HEK293 (cell line): Measurements from ENCODE around the gene SLC5A10.

Source experiments
- CTCF ChIA-PET: fragments of 350-600 bp; formaldehyde crosslinking; extraction: SDS; loops from one replicate; lab custom pipeline; 2021; ENCODE audit warnings: antibody characterized with exemption; lab: Yijun Ruan, JAX
- POLR2A ChIA-PET: fragments of 300-600 bp; formaldehyde crosslinking; extraction: SDS; loops from one replicate; lab custom pipeline; 2020; ENCODE audit warnings: antibody characterized with exemption, inconsistent platforms; lab: Yijun Ruan, JAX
- H3K27ac ChIP-seq: fragments of 200-500 bp; sonication (Bioruptor generic); 2 replicates; pipeline ENCODE4 v1.5.1; 2014; ENCODE audit warnings: low read depth, low read length, control low read depth, inconsistent platforms; ENCODE audit errors: extremely low read depth
- H3K36me3 ChIP-seq, 2 experiments: fragments of 200-500 bp in 1 of 2; sonication (Bioruptor generic) in 1 of 2; 1 replicate in 1 of 2; 2 replicates in 1 of 2; pipeline ENCODE4 v1.5.1; 2014 to 2017; ENCODE audit warnings: inconsistent platforms in 2 of 2, low read length in 2 of 2; ENCODE audit not compliant: control insufficient read depth in 2 of 2, insufficient read depth in 1 of 2
- H3K4me1 ChIP-seq: fragments of 200-500 bp; sonication (Bioruptor generic); 2 replicates; pipeline ENCODE4 v1.5.1; 2014; ENCODE audit warnings: mild to moderate bottlenecking, low read length, inconsistent platforms; ENCODE audit not compliant: control insufficient read depth, insufficient read depth
- H3K4me3 ChIP-seq: 2 replicates; pipeline ENCODE4 v1.5.1; 2011; ENCODE audit warnings: low read depth, mild to moderate bottlenecking, control low read depth, low read length, moderate library complexity
- H3K9me3 ChIP-seq: fragments of 200-500 bp; sonication (Bioruptor generic); 2 replicates; pipeline ENCODE4 v1.5.1; 2014; ENCODE audit warnings: low read depth, low read length, inconsistent platforms; ENCODE audit not compliant: control insufficient read depth, insufficient read depth
- SETDB1 ChIP-seq: IDR thresholded peaks from one replicate; pipeline ENCODE4 v1.6.1; 2017; ENCODE audit warnings: mild to moderate bottlenecking, low read length, moderate library complexity, mixed read lengths; ENCODE audit not compliant: insufficient read length
- YY1 ChIP-seq: fragments of 450-650 bp; formaldehyde crosslinking; IDR thresholded peaks from 2 replicates; pipeline ENCODE4 v1.5.1; 2018; ENCODE audit warnings: missing biosample characterization, missing genetic modification characterization
- ZNF146 ChIP-seq: fragments of 450-650 bp; formaldehyde crosslinking; IDR thresholded peaks from 2 replicates; pipeline ENCODE4 v1.5.1; 2016; ENCODE audit warnings: missing biosample characterization, missing genetic modification characterization
- ZNF391 ChIP-seq: fragments of 450-650 bp; formaldehyde crosslinking; IDR thresholded peaks from 2 replicates; pipeline ENCODE4 v1.5.1; 2016; ENCODE audit warnings: low read depth, missing biosample characterization, missing genetic modification characterization, borderline replicate concordance
- ZNF394 ChIP-seq: fragments of 450-650 bp; formaldehyde crosslinking; IDR thresholded peaks from 2 replicates; pipeline ENCODE4 v1.5.1; 2016; ENCODE audit warnings: missing biosample characterization, missing genetic modification characterization, mild to moderate bottlenecking, moderate library complexity, borderline replicate concordance
- ZNF398 ChIP-seq: fragments of 450-650 bp; formaldehyde crosslinking; IDR thresholded peaks from 2 replicates; pipeline ENCODE4 v1.5.1; 2017; ENCODE audit warnings: missing biosample characterization, missing genetic modification characterization
- ZNF623 ChIP-seq: fragments of 450-650 bp; formaldehyde crosslinking; IDR thresholded peaks from 2 replicates; pipeline ENCODE4 v1.5.1; 2016; ENCODE audit warnings: missing biosample characterization, missing genetic modification characterization
- TF ChIP-seq, protein P1 (sequence below): fragments of 450-650 bp; formaldehyde crosslinking; IDR thresholded peaks from 2 replicates; pipeline ENCODE4 v1.5.1; 2016; ENCODE audit warnings: missing biosample characterization, missing genetic modification characterization, low read depth
- TF ChIP-seq, protein P2 (sequence below): fragments of 450-650 bp; formaldehyde crosslinking; optimal IDR thresholded peaks from 2 replicates; pipeline ENCODE3; 2016; ENCODE audit warnings: missing biosample characterization, mild to moderate bottlenecking, missing genetic modification characterization
- TF ChIP-seq, protein P3 (sequence below): fragments of 450-650 bp; formaldehyde crosslinking; conservative IDR thresholded peaks from 2 replicates; pipeline ENCODE4 v1.5.1; 2016; ENCODE audit warnings: low read depth, missing biosample characterization, missing genetic modification characterization
- TF ChIP-seq, protein P4 (sequence below): fragments of 450-650 bp; formaldehyde crosslinking; IDR thresholded peaks from 2 replicates; pipeline ENCODE4 v1.5.1; 2016; ENCODE audit warnings: missing biosample characterization, missing genetic modification characterization

The SLC5A10 gene

DNA sequence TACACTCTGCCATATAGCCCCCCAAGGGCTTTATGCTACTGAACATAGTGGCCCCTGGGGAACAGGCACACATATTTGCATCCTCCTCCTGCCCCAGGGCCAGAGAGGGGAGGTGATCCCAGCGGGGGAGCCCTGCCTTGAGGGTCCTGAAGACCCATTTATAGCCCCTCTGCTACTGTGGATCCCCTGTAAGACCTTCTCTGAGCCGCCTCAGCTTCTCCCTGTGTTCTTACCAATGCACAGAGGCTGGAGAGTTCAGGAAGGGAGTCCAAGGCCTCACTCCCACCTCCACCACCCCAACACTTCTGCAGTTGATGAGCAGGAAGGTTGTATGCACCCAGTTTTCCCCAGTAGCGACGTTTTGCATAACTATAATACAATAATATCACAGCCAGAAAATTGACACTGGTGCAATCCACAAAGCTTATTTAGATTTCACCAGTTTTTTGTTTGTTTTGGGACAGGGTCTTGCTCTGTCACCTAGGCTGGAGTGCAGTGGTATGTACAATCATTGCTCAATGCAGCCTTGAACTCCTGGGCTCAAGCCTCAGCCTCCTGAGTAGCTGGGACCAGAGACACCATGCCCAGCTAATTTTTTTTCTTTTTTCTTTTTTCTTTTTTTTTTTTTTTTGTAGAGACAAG, 53.9 kb downstream of the SLC5A10 start:
- Histone ChIP-seq H3K36me3 (peaks cover 0 to 24% of the 10 kb centered on the region in 2 experiments; a peak in 1 of 3 replicates), H3K4me1 (peaks cover 7% of the 10 kb centered on the region), H3K4me3 (no peak overlapping the region), H3K27ac (no peak overlapping the region), H3K9me3 (no peaks in the 10 kb centered on the region)
- TF ChIP-seq ZNF394 (tag by site-specific recombination) (no peak), ZNF398 (no peak), ZNF623 (tag by site-specific recombination) (no peak), ZNF391 (no peak)
- TF ChIP-seq, protein P1, sequence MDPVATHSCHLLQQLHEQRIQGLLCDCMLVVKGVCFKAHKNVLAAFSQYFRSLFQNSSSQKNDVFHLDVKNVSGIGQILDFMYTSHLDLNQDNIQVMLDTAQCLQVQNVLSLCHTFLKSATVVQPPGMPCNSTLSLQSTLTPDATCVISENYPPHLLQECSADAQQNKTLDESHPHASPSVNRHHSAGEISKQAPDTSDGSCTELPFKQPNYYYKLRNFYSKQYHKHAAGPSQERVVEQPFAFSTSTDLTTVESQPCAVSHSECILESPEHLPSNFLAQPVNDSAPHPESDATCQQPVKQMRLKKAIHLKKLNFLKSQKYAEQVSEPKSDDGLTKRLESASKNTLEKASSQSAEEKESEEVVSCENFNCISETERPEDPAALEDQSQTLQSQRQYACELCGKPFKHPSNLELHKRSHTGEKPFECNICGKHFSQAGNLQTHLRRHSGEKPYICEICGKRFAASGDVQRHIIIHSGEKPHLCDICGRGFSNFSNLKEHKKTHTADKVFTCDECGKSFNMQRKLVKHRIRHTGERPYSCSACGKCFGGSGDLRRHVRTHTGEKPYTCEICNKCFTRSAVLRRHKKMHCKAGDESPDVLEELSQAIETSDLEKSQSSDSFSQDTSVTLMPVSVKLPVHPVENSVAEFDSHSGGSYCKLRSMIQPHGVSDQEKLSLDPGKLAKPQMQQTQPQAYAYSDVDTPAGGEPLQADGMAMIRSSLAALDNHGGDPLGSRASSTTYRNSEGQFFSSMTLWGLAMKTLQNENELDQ: no peak
- TF ChIP-seq, protein P2, sequence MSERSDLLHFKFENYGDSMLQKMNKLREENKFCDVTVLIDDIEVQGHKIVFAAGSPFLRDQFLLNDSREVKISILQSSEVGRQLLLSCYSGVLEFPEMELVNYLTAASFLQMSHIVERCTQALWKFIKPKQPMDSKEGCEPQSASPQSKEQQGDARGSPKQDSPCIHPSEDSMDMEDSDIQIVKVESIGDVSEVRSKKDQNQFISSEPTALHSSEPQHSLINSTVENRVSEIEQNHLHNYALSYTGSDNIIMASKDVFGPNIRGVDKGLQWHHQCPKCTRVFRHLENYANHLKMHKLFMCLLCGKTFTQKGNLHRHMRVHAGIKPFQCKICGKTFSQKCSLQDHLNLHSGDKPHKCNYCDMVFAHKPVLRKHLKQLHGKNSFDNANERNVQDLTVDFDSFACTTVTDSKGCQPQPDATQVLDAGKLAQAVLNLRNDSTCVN (tag by site-specific recombination): no peak
- TF ChIP-seq, protein P3, sequence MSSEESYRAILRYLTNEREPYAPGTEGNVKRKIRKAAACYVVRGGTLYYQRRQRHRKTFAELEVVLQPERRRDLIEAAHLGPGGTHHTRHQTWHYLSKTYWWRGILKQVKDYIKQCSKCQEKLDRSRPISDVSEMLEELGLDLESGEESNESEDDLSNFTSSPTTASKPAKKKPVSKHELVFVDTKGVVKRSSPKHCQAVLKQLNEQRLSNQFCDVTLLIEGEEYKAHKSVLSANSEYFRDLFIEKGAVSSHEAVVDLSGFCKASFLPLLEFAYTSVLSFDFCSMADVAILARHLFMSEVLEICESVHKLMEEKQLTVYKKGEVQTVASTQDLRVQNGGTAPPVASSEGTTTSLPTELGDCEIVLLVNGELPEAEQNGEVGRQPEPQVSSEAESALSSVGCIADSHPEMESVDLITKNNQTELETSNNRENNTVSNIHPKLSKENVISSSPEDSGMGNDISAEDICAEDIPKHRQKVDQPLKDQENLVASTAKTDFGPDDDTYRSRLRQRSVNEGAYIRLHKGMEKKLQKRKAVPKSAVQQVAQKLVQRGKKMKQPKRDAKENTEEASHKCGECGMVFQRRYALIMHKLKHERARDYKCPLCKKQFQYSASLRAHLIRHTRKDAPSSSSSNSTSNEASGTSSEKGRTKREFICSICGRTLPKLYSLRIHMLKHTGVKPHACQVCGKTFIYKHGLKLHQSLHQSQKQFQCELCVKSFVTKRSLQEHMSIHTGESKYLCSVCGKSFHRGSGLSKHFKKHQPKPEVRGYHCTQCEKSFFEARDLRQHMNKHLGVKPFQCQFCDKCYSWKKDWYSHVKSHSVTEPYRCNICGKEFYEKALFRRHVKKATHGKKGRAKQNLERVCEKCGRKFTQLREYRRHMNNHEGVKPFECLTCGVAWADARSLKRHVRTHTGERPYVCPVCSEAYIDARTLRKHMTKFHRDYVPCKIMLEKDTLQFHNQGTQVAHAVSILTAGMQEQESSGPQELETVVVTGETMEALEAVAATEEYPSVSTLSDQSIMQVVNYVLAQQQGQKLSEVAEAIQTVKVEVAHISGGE (tag by site-specific recombination): no peak
- CTCF ChIA-PET: no interaction called here
- POLR2A ChIA-PET: no interaction called here

GRCh38 chr17:19006698-19007097, 54.7 kb downstream of the SLC5A10 start:
- TF ChIP-seq YY1 (tag by site-specific recombination) (no peak), ZNF146 (tag by site-specific recombination) (peak; percentile 91), SETDB1 (peak; percentile 48)
- TF ChIP-seq, protein P4, sequence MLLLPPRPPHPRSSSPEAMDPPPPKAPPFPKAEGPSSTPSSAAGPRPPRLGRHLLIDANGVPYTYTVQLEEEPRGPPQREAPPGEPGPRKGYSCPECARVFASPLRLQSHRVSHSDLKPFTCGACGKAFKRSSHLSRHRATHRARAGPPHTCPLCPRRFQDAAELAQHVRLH (tag by site-specific recombination): peak; percentile 66; the same call in 1 of the 2 replicates
- TF ChIP-seq, all 188 proteins: peak for 3
- peaks cover 0 to 16% of the 10 kb centered on the region in 2 experiments; a peak in 1 of 3 replicates for H3K36me3 ChIP-seq
- CTCF ChIA-PET: interaction anchor here (0.6 to 1.1 kb wide), 2 partner anchors 48 to 1212 kb away, joined by 3 read pairs; no protein-coding TSS in a partner anchor
- POLR2A ChIA-PET: no interaction called here
- H3K4me1 ChIP-seq: peaks cover 13% of the 10 kb centered on the region
- no peak overlapping the region for H3K4me3 ChIP-seq
- H3K27ac ChIP-seq: no peak overlapping the region
- H3K9me3 ChIP-seq: no peaks in the 10 kb centered on the region
